ENCODE measurements around the gene PAWR.

GRCh38 chr12:79662046-79662811, 28.5 kb downstream of the PAWR start:
- no peak for TF ChIP-seq POLR2AphosphoS5 (IDR thresholded peaks at IDR 0.05; ENCODE audit: low read depth, low read length)
- no peak for TF ChIP-seq POLR2A (IDR thresholded peaks at IDR 0.05; ENCODE audit: low read depth, low read length)
- TF ChIP-seq POU2F2 (IDR thresholded peaks at IDR 0.05; ENCODE audit: low read depth, low read length) = no peak
- TF ChIP-seq TAF1 (IDR thresholded peaks at IDR 0.05; ENCODE audit: low read depth, low read length) = no peak
- TF ChIP-seq SPI1 (IDR thresholded peaks at IDR 0.05; ENCODE audit: low read depth, low read length) = peak; percentile 50
